OCI-LY1 (cell line): ENCODE measurements around the gene CTRL.

Experiments
- H2AFZ ChIP-seq: fragments of 200-600 bp; sonication (generic), shearing (Covaris generic); 2 replicates; pipeline ENCODE4 v1.6.0; 2014; ENCODE audit warnings: antibody characterized with exemption, mild to moderate bottlenecking, low read length
- H3F3A ChIP-seq: fragments of 200-600 bp; sonication (generic), shearing (Covaris generic); 2 replicates; pipeline ENCODE4 v1.6.0; 2014; ENCODE audit warnings: mild to moderate bottlenecking, antibody characterized with exemption, low read length, moderate library complexity; ENCODE audit not compliant: insufficient read depth
- H3K27ac ChIP-seq: fragments of 200-600 bp; sonication (generic); 2 replicates; pipeline ENCODE4 v1.5.1; 2014; ENCODE audit warnings: low read length, mixed run types, mild to moderate bottlenecking, low read depth; ENCODE audit not compliant: poor library complexity, severe bottlenecking
- H3K27me3 ChIP-seq: fragments of 200-600 bp; sonication (generic); 2 replicates; pipeline ENCODE4 v1.6.0; 2014; ENCODE audit warnings: antibody characterized with exemption, mild to moderate bottlenecking, low read length, moderate library complexity; ENCODE audit not compliant: insufficient read depth
- H3K36me3 ChIP-seq: fragments of 200-600 bp; sonication (generic); 2 replicates; pipeline ENCODE4 v1.6.1; 2014; ENCODE audit warnings: mild to moderate bottlenecking, antibody characterized with exemption, low read length, moderate library complexity, mixed read lengths; ENCODE audit not compliant: insufficient read depth
- H3K4me1 ChIP-seq: fragments of 200-600 bp; sonication (generic); 2 replicates; pipeline ENCODE4 v1.5.1; 2014; ENCODE audit warnings: mild to moderate bottlenecking, low read length, moderate library complexity; ENCODE audit not compliant: insufficient read depth, severe bottlenecking
- H3K4me2 ChIP-seq: fragments of 200-600 bp; sonication (generic), shearing (Covaris generic); 2 replicates; pipeline ENCODE4 v1.6.1; 2014; ENCODE audit warnings: low read length
- H3K4me3 ChIP-seq: fragments of 200-600 bp; sonication (generic); 2 replicates; pipeline ENCODE4 v1.5.1; 2014; ENCODE audit warnings: low read length, low read depth, mild to moderate bottlenecking, mixed read lengths; ENCODE audit not compliant: poor library complexity, severe bottlenecking
- H3K79me2 ChIP-seq: fragments of 200-600 bp; shearing (Covaris generic); 2 replicates; pipeline ENCODE4 v1.6.1; 2016; ENCODE audit warnings: mixed run types, low read length, mixed read lengths; ENCODE audit not compliant: insufficient read depth
- H3K9ac ChIP-seq: fragments of 200-600 bp; sonication (generic), shearing (Covaris generic); 2 replicates; pipeline ENCODE4 v1.6.1; 2014; ENCODE audit warnings: mild to moderate bottlenecking, low read length, mixed read lengths
- H3K9me2 ChIP-seq: fragments of 200-600 bp; sonication (generic), shearing (Covaris generic); 2 replicates; pipeline ENCODE4 v1.6.1; 2014; ENCODE audit warnings: low read depth, mild to moderate bottlenecking, low read length, mixed read lengths
- H3K9me3 ChIP-seq: fragments of 200-600 bp; shearing (Covaris generic); 2 replicates; pipeline ENCODE4 v1.6.1; 2014; ENCODE audit warnings: low read length, mixed read lengths
- H4K20me1 ChIP-seq: fragments of 200-600 bp; sonication (generic), shearing (Covaris generic); 2 replicates; pipeline ENCODE4 v1.6.0; 2016; ENCODE audit warnings: mild to moderate bottlenecking, low read length; ENCODE audit not compliant: insufficient read depth
- CTCF ChIP-seq: fragments of 200-600 bp; sonication (generic), shearing (Covaris generic); IDR thresholded peaks from 2 replicates; pipeline ENCODE4 v1.5.1; 2017; ENCODE audit warnings: mild to moderate bottlenecking, antibody characterized with exemption, low read length, moderate library complexity, mixed read lengths
- EZH2 ChIP-seq: fragments of 200-600 bp; sonication (generic), shearing (Covaris generic); IDR thresholded peaks from 2 replicates; pipeline ENCODE4 v1.8.0; 2017; ENCODE audit warnings: borderline replicate concordance, mixed run types, mild to moderate bottlenecking, antibody characterized with exemption, low read length, moderate library complexity, mixed read lengths

The CTRL gene

GRCh38 chr16:67922221-67922620, 9.4 kb downstream of the CTRL start:
- H3K27ac ChIP-seq, result no peak overlapping the region
- H3K36me3 ChIP-seq, result no peaks in the 10 kb centered on the region; the same call in 1 of the 2 replicates
- TF ChIP-seq CTCF (no peak), EZH2 (no peak)
- H4K20me1 ChIP-seq, result no peaks in the 10 kb centered on the region
- H3K9ac ChIP-seq, result no peak overlapping the region
- H3K4me1 ChIP-seq, result peaks cover 14% of the 10 kb centered on the region
- H3K4me2 ChIP-seq, result no peak overlapping the region
- H2AFZ ChIP-seq, result no peak overlapping the region
- H3K27me3 ChIP-seq, result no peaks in the 10 kb centered on the region
- no peaks in the 10 kb centered on the region for H3K79me2 ChIP-seq
- H3K4me3 ChIP-seq, result no peak overlapping the region
- no peaks in the 10 kb centered on the region for H3F3A ChIP-seq
- no peaks in the 10 kb centered on the region for H3K9me2 ChIP-seq
- no peaks in the 10 kb centered on the region for H3K9me3 ChIP-seq

- no peaks in the 10 kb centered on the region for H3K27me3 ChIP-seq
- H3K4me3 ChIP-seq, result no peak overlapping the region
- H3K9me2 ChIP-seq, result no peaks in the 10 kb centered on the region
- no peak overlapping the region for H3K9ac ChIP-seq
- no peaks in the 10 kb centered on the region for H3F3A ChIP-seq
- no peak overlapping the region for H3K27ac ChIP-seq
- H3K4me2 ChIP-seq, result no peak overlapping the region
- no peak overlapping the region for H2AFZ ChIP-seq
- no peaks in the 10 kb centered on the region for H4K20me1 ChIP-seq
- H3K79me2 ChIP-seq, result no peaks in the 10 kb centered on the region
- TF ChIP-seq EZH2 (no peak), CTCF (no peak; the same call in 1 of the 2 replicates)
- no peaks in the 10 kb centered on the region for H3K4me1 ChIP-seq
- no peaks in the 10 kb centered on the region for H3K9me3 ChIP-seq
- peaks cover 8% of the 10 kb centered on the region; the same call in 1 of the 2 replicates for H3K36me3 ChIP-seq
Observed at GRCh38 chr16:67919622-67920221, 11.9 kb downstream of the CTRL start.

GRCh38 chr16:67917852-67918236, 13.8 kb downstream of the CTRL start:
- Histone ChIP-seq H3K27me3 (no peaks in the 10 kb centered on the region), H3K36me3 (peaks cover 8% of the 10 kb centered on the region; the same call in 1 of the 2 replicates), H3K9me3 (no peaks in the 10 kb centered on the region), H3K9me2 (no peaks in the 10 kb centered on the region), H3K4me3 (no peak overlapping the region), H3K4me1 (no peaks in the 10 kb centered on the region), H3F3A (no peaks in the 10 kb centered on the region), H3K9ac (no peak overlapping the region), H3K4me2 (no peak overlapping the region), H4K20me1 (no peaks in the 10 kb centered on the region), H3K27ac (peak overlapping the region; percentile 6), H2AFZ (no peak overlapping the region), H3K79me2 (no peaks in the 10 kb centered on the region)
- no peak for TF ChIP-seq EZH2
- TF ChIP-seq CTCF, result no peak
